Tibial nerve (tissue), 4 donors: Measurements from ENCODE around the gene CFAP46.

Experiments
- CTCF ChIP-seq, 5 experiments: fragments of 200-600 bp in 3 of 5; fragments of 450-650 bp in 2 of 5; sonication (generic) in 3 of 5; IDR thresholded peaks; one replicate each; pipeline ENCODE4 v1.5.1; 2016 to 2019; ENCODE audit warnings: antibody characterized with exemption in 5 of 5, mild to moderate bottlenecking in 3 of 5, moderate library complexity in 2 of 5
- EP300 ChIP-seq, 2 donors: sonication (generic); formaldehyde crosslinking; IDR thresholded peaks; one replicate each; pipeline ENCODE4 v1.6.1; 2017; ENCODE audit warnings: antibody characterized with exemption in 2 of 2, mild to moderate bottlenecking in 1 of 2

GRCh38 chr10:132777441-132777840 is 164.9 kb downstream of the CFAP46 start:
- TF ChIP-seq CTCF (IDR thresholded peaks at IDR 0.05) (no peak), EP300 (IDR thresholded peaks at IDR 0.05) (no peak)
